K562 (cell line): ENCODE measurements around the gene XPOT. TPM values are rescaled to one million over a fixed set of nuclear protein-coding genes. Genes with fewer than 3 reads are reported as not detected.

Source experiments
- FUS ChIP-seq: fragments of 200-400 bp; formaldehyde crosslinking; optimal IDR thresholded peaks from 2 replicates; pipeline ENCODE3; 2017; ENCODE audit warnings: low read depth, low read length
- RBM14 ChIP-seq: fragments of 200-400 bp; formaldehyde crosslinking; IDR thresholded peaks from 2 replicates; pipeline ENCODE4 v1.6.1; 2018; ENCODE audit warnings: low read depth, mild to moderate bottlenecking, low read length, moderate library complexity, borderline replicate concordance; ENCODE audit not compliant: insufficient read depth
- SMARCB1 ChIP-seq: IDR thresholded peaks from 2 replicates; pipeline ENCODE4 v1.6.1; 2011; ENCODE audit warnings: improper control_type of control experiment, low read depth; ENCODE audit not compliant: insufficient read length
- SRF ChIP-seq, 2 experiments: fragments of 250-450, 450-650 bp in 1 of 2; sonication (Bioruptor Pico) in 1 of 2; sonication (generic) in 1 of 2; formaldehyde crosslinking; IDR thresholded peaks; 2 replicates each; pipeline versions ENCODE4 v1.5.0 to v1.5.1; 2020 to 2022; ENCODE audit warnings: mild to moderate bottlenecking in 1 of 2, missing genetic modification reagents in 1 of 2
- TAF9B ChIP-seq: fragments of 450-650 bp; IDR thresholded peaks from 2 replicates; pipeline ENCODE4 v1.6.1; 2018; ENCODE audit warnings: mild to moderate bottlenecking; ENCODE audit not compliant: partially characterized antibody
- ZNF316 ChIP-seq: fragments of 450-650 bp; IDR thresholded peaks from 2 replicates; pipeline ENCODE4 v1.6.1; 2016
- ZNF780A ChIP-seq: fragments of 250-450 bp; sonication (Bioruptor Pico); IDR thresholded peaks from 2 replicates; pipeline ENCODE4 v1.5.0; 2021; ENCODE audit warnings: mild to moderate bottlenecking
- polyA plus RNA-seq, 8 experiments: library from polyadenylated mRNA; depleted of rRNA in 4 of 8; stranded (reverse) in 5 of 8; unstranded in 3 of 8; fragments of >200 nt; fragmentation: Nextera tagmentation in 2 of 8; fragmentation: Illumina TruSeq in 1 of 8; extraction: Ambion mirVana in 2 of 8; extraction: Trizol in 1 of 8; gene quantifications; 2 replicates each; pipeline versions ENCODE4 v1.2.1 to v1.2.3, GENCODE V29; 2011 to 2014; ENCODE audit warnings: inconsistent platforms in 1 of 8, missing spikeins in 1 of 8
- total RNA-seq, 7 experiments: library from RNA; depleted of rRNA in 6 of 7; stranded (reverse); fragments of >200 nt in 6 of 7; fragmentation: Illumina TruSeq in 2 of 7; extraction: Trizol in 2 of 7; gene quantifications; 2 replicates each; pipeline versions ENCODE4 v1.2.1 to v1.2.3, GENCODE V29; 2011 to 2021; ENCODE audit warnings: low replicate concordance in 1 of 7
- TF ChIP-seq, protein P1 (sequence below), 2 experiments: fragments of 450-650 bp; IDR thresholded peaks; 2 replicates each; pipeline ENCODE4 v1.6.1; 2016; ENCODE audit warnings: mild to moderate bottlenecking in 2 of 2, borderline replicate concordance in 1 of 2, low read depth in 1 of 2, moderate library complexity in 1 of 2
- TF ChIP-seq, protein P2 (sequence below): sonication (generic); formaldehyde crosslinking; IDR thresholded peaks from 2 replicates; pipeline ENCODE4 v1.8.1; 2023; ENCODE audit warnings: mild to moderate bottlenecking, missing genetic modification reagents
- TF ChIP-seq, protein P3 (sequence below): sonication (generic); formaldehyde crosslinking; IDR thresholded peaks from 2 replicates; pipeline ENCODE4 v1.4.0; 2020; ENCODE audit warnings: mild to moderate bottlenecking, missing genetic modification reagents

Gene XPOT
- total and polyA plus RNA-seq, 9 of the 15 experiments (the other 6 are each of a cell fraction or from before 2014, with no cell fraction given) = 26.2 to 192 (median 102) TPM

DNA sequence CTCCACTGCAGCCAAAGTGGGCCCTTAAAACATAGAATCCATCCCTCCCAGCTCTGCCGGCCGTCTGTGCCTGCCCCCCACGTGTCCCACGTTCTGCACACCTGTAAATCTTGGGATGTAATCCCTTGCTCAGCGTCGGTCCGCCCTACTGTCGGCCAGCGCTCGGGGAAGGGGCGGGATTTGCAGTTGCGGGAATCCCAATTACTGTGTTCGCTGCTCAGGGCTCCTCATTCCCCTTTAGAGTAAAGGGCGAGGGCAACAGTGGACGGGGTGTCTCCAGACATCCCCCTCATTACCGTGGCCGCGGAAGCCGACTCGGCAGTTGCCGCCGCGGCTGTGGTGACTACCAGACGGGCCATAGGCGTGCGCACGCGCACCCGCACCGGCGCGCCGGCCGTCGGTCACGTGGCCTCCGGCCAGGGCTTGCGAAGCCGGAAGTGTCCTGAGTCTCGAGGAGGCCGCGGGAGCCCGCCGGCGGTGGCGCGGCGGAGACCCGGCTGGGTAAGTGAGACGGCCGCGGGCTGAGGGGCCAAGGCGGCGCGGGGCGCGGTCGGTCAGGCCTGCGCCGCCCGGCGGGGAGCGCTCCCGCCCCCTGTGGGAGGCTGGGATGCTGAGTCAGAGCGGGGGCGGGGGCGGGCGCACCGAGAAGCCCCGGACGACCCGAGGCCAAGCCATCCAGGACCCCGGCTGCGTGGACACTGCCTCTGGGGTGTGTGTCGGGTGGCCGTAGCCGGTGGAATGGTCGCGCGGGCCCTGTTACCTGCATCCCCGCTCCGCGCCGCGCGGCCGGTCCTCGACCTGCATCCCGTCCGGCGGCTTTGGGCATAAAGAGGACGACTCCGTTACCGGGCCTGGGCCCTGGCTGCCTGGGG, 47.7 kb downstream of the XPOT start, which contains the start of gene TBK1 (continued):
- TF ChIP-seq, protein P1, sequence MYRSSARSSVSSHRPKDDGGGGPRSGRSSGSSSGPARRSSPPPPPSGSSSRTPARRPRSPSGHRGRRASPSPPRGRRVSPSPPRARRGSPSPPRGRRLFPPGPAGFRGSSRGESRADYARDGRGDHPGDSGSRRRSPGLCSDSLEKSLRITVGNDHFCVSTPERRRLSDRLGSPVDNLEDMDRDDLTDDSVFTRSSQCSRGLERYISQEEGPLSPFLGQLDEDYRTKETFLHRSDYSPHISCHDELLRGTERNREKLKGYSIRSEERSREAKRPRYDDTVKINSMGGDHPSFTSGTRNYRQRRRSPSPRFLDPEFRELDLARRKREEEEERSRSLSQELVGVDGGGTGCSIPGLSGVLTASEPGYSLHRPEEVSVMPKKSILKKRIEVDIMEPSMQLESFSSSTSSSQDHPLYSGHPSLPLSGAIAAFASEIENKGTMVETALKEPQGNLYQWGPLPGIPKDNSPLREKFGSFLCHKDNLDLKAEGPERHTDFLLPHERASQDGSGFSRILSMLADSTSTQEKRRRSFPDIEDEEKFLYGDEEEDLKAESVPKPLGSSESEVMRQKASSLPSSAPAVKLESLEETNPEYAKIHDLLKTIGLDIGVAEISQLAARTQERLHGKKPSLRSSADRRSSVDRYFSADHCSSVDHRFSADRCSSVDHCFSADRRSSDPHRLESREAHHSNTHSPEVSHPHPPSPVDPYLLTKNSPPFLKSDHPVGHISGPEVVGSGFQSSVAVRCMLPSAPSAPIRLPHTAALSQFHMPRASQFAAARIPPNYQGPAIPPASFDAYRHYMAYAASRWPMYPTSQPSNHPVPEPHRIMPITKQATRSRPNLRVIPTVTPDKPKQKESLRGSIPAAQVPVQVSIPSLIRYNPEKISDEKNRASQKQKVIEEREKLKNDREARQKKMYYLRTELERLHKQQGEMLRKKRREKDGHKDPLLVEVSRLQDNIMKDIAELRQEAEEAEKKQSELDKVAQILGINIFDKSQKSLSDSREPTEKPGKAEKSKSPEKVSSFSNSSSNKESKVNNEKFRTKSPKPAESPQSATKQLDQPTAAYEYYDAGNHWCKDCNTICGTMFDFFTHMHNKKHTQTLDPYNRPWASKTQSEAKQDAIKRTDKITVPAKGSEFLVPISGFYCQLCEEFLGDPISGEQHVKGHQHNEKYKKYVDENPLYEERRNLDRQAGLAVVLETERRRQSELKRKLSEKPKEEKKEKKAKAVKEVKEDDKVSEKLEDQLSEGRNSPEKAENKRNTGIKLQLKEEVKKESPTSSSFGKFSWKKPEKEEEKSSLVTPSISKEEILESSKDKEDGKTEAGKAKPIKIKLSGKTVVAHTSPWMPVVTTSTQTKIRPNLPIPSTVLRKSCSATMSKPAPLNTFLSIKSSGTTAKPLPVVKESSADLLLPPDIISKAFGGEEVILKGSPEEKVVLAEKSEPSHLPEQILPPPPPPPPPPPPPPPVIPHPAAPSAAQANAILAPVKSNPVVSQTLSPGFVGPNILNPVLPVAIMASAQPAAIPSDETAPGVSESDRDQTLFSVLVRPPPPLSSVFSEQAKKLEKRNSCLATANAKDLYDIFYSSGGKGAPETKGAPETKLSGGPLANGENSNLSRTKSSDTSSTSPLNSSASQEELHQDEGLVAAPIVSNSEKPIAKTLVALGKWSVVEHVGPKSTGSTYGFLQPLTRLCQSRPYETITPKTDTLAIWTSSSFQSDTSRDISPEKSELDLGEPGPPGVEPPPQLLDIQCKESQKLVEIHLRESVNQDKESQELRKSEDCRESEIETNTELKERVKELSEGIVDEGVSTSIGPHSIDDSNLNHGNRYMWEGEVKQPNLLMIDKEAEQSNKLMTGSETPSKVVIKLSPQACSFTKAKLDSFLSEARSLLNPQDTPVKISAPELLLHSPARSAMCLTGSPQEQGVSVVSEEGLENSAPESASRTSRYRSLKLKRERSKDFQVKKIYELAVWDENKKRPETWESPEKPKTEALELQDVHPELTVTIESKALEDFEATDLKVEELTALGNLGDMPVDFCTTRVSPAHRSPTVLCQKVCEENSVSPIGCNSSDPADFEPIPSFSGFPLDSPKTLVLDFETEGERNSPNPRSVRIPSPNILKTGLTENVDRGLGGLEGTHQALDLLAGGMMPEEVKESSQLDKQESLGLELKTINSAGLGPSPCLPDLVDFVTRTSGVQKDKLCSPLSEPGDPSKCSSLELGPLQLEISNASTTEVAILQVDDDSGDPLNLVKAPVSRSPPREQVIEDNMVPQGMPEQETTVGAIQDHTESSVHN (IDR thresholded peaks at IDR 0.05; ENCODE audit: borderline replicate concordance in 1 of 2, low read depth in 1 of 2) = no peak
- TF ChIP-seq SMARCB1 = no peak
- TF ChIP-seq ZNF780A (CRISPR knock-in tag) = 0 out of 2 replicates have a peak, but pooled peaks have one; percentile 19
- TF ChIP-seq ZNF316 = peak; percentile 75
- TF ChIP-seq FUS = peak; percentile 89
- peak in 1 of 2 experiments; percentile 40; a peak in 1 of 4 replicates for TF ChIP-seq SRF (CRISPR knock-in tag; IDR thresholded peaks at IDR 0.05)
- peak; percentile 29 for TF ChIP-seq TAF9B
- TF ChIP-seq, protein P2, sequence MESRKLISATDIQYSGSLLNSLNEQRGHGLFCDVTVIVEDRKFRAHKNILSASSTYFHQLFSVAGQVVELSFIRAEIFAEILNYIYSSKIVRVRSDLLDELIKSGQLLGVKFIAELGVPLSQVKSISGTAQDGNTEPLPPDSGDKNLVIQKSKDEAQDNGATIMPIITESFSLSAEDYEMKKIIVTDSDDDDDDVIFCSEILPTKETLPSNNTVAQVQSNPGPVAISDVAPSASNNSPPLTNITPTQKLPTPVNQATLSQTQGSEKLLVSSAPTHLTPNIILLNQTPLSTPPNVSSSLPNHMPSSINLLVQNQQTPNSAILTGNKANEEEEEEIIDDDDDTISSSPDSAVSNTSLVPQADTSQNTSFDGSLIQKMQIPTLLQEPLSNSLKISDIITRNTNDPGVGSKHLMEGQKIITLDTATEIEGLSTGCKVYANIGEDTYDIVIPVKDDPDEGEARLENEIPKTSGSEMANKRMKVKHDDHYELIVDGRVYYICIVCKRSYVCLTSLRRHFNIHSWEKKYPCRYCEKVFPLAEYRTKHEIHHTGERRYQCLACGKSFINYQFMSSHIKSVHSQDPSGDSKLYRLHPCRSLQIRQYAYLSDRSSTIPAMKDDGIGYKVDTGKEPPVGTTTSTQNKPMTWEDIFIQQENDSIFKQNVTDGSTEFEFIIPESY (CRISPR knock-in tag) = peak; percentile 7; the same call in 1 of the 2 replicates
- no peak for TF ChIP-seq RBM14
- TF ChIP-seq, protein P3, sequence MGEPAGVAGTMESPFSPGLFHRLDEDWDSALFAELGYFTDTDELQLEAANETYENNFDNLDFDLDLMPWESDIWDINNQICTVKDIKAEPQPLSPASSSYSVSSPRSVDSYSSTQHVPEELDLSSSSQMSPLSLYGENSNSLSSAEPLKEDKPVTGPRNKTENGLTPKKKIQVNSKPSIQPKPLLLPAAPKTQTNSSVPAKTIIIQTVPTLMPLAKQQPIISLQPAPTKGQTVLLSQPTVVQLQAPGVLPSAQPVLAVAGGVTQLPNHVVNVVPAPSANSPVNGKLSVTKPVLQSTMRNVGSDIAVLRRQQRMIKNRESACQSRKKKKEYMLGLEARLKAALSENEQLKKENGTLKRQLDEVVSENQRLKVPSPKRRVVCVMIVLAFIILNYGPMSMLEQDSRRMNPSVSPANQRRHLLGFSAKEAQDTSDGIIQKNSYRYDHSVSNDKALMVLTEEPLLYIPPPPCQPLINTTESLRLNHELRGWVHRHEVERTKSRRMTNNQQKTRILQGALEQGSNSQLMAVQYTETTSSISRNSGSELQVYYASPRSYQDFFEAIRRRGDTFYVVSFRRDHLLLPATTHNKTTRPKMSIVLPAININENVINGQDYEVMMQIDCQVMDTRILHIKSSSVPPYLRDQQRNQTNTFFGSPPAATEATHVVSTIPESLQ (CRISPR knock-in tag) = no peak
